ENCODE measurements around the gene GPR52. TPM values are rescaled to one million over a fixed set of nuclear protein-coding genes. Genes with fewer than 3 reads are reported as not detected.

Gene GPR52
- total and polyA plus RNA-seq, 2 donors (not counting 3 experiments of a cell fraction or from before 2014, with no cell fraction given) = 0.33 to 2.2 TPM

DNA sequence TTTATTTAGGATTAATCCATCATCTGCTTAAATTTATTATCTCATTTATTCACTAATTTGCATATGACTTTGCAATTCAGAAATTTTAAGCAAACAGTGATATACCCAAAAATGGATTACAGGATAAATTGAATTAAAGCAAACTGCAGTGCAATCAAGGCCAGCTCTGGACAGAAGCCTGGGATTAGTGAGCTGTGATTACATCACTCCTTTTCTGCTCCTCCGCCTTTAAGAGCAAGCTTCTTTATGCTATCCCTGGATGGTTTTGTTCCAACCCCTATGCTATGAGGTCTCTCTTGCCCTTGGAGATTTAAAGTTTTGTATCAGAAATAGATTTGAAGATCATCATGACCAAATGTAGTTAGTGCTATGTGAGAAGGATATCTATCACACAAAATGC lies 32.6 kb downstream of the GPR52 start:
- POLR2A ChIA-PET = no interaction called here
- no TSS peak for BruUV-seq (replicated peaks)
- Histone ChIP-seq H3K9ac (replicated peaks; ENCODE audit: extremely low read depth, insufficient read depth, low read length) (no peak overlapping the region), H3K4me3 (replicated peaks in 1 of 3; ENCODE audit: insufficient read depth in 1 of 3, low read depth in 1 of 3, low read length in 3 of 3) (no peak overlapping the region), H3K36me3 (ENCODE audit: control insufficient read depth in 2 of 2, extremely low read depth in 1 of 2, insufficient read depth in 2 of 2, low read length in 2 of 2) (no peaks in the 10 kb centered on the region), H3K27ac (ENCODE audit: insufficient read depth, low read depth, low read length) (no peak overlapping the region), H2AFZ (ENCODE audit: low read depth, low read length) (no peak overlapping the region), H3K9me1 (replicated peaks; ENCODE audit: control insufficient read depth, extremely low read depth, insufficient read depth, low read length) (no peaks in the 10 kb centered on the region), H3K4me1 (ENCODE audit: control insufficient read depth, extremely low read depth, insufficient read depth, low read length) (no peaks in the 10 kb centered on the region), H3K79me2 (ENCODE audit: control insufficient read depth, insufficient read depth, low read length) (no peaks in the 10 kb centered on the region), H3K4me2 (ENCODE audit: insufficient read depth, low read length) (no peak overlapping the region), H4K20me1 (replicated peaks; ENCODE audit: control insufficient read depth, extremely low read depth, insufficient read depth, low read length) (no peaks in the 10 kb centered on the region), H3K27me3 (ENCODE audit: control insufficient read depth in 2 of 2, insufficient read depth in 2 of 2, low read length in 2 of 2) (no peaks in the 10 kb centered on the region), H3K9me3 (replicated peaks; ENCODE audit: control insufficient read depth, insufficient read depth, low read length) (no peaks in the 10 kb centered on the region)
- dilution Hi-C loops (cut with MboI; ENCODE audit: extremely low pct_ligation_motif_present, low sequenced_read_pairs) (no loop called here), intact Hi-C loops (cut with micrococcal nuclease) (no loop called here)
- TF ChIP-seq CTCF (IDR thresholded peaks at IDR 0.05; ENCODE audit: extremely low read depth in 1 of 2, insufficient read depth in 1 of 2, low read depth in 1 of 2, low read length in 2 of 2) (no peak), POLR2AphosphoS5 (IDR thresholded peaks at IDR 0.05; ENCODE audit: insufficient read depth, low read depth, low read length) (no peak), MAX (IDR thresholded peaks at IDR 0.05; ENCODE audit: insufficient read depth, insufficient read length) (no peak), EZH2 (IDR thresholded peaks at IDR 0.05; ENCODE audit: borderline replicate concordance, low read depth, low read length, severe bottlenecking) (no peak), MYC (IDR thresholded peaks at IDR 0.05; ENCODE audit: low read depth, low read length) (no peak), POLR2A (IDR thresholded peaks at IDR 0.05; ENCODE audit: low read depth, low read length) (no peak)
- CTCF ChIA-PET = interaction anchor here (1.1 kb wide), 1 partner anchor 13 kb away, joined by 3 read pairs; no protein-coding TSS in a partner anchor
- DNase-seq (ENCODE audit: low read depth, low spot score) (no peak), FAIRE-seq (no peak)

GRCh38 chr1:174491606-174492005 lies 43.8 kb downstream of the GPR52 start:
- no peak overlapping the region for H3K27ac ChIP-seq (ENCODE audit: insufficient read depth, low read depth, low read length)
- dilution Hi-C loops (cut with MboI; ENCODE audit: extremely low pct_ligation_motif_present, low sequenced_read_pairs) = no loop called here
- ChIA-PET CTCF (no interaction called here), POLR2A (no interaction called here)
- no peak for FAIRE-seq
- no peaks in the 10 kb centered on the region for H4K20me1 ChIP-seq (replicated peaks; ENCODE audit: control insufficient read depth, extremely low read depth, insufficient read depth, low read length)
- H3K27me3 ChIP-seq (ENCODE audit: control insufficient read depth in 2 of 2, insufficient read depth in 2 of 2, low read length in 2 of 2) = no peaks in the 10 kb centered on the region
- H3K4me2 ChIP-seq (ENCODE audit: insufficient read depth, low read length) = no peak overlapping the region
- H3K4me1 ChIP-seq (ENCODE audit: control insufficient read depth, extremely low read depth, insufficient read depth, low read length) = no peaks in the 10 kb centered on the region
- H3K36me3 ChIP-seq (ENCODE audit: control insufficient read depth in 2 of 2, extremely low read depth in 1 of 2, insufficient read depth in 2 of 2, low read length in 2 of 2) = no peaks in the 10 kb centered on the region
- H3K79me2 ChIP-seq (ENCODE audit: control insufficient read depth, insufficient read depth, low read length) = no peaks in the 10 kb centered on the region
- DNase-seq (ENCODE audit: low read depth, low spot score) = no peak
- BruUV-seq (replicated peaks) = no TSS peak
- no peak overlapping the region for H2AFZ ChIP-seq (ENCODE audit: low read depth, low read length)
- no peak overlapping the region for H3K4me3 ChIP-seq (replicated peaks in 1 of 3; ENCODE audit: insufficient read depth in 1 of 3, low read depth in 1 of 3, low read length in 3 of 3)
- no peaks in the 10 kb centered on the region for H3K9me1 ChIP-seq (replicated peaks; ENCODE audit: control insufficient read depth, extremely low read depth, insufficient read depth, low read length)
- intact Hi-C loops (cut with micrococcal nuclease) = no loop called here
- TF ChIP-seq POLR2AphosphoS5 (IDR thresholded peaks at IDR 0.05; ENCODE audit: insufficient read depth, low read depth, low read length) = no peak
- TF ChIP-seq CTCF (IDR thresholded peaks at IDR 0.05; ENCODE audit: extremely low read depth in 1 of 2, insufficient read depth in 1 of 2, low read depth in 1 of 2, low read length in 2 of 2) = no peak
- no peak for TF ChIP-seq POLR2A (IDR thresholded peaks at IDR 0.05; ENCODE audit: low read depth, low read length)
- TF ChIP-seq MYC (IDR thresholded peaks at IDR 0.05; ENCODE audit: low read depth, low read length) = no peak
- TF ChIP-seq EZH2 (IDR thresholded peaks at IDR 0.05; ENCODE audit: borderline replicate concordance, low read depth, low read length, severe bottlenecking) = no peak
- TF ChIP-seq FOS (IDR thresholded peaks at IDR 0.05; ENCODE audit: borderline replicate concordance, insufficient read depth, low read length) = no peak
- no peak for TF ChIP-seq GATA2 (IDR thresholded peaks at IDR 0.05; ENCODE audit: insufficient read depth, insufficient read length, low read depth, low read length)
- no peak for TF ChIP-seq JUN (IDR thresholded peaks at IDR 0.05; ENCODE audit: borderline replicate concordance, insufficient read depth, insufficient read length, low read depth)
- TF ChIP-seq MAX (IDR thresholded peaks at IDR 0.05; ENCODE audit: insufficient read depth, insufficient read length) = no peak
- H3K9me3 ChIP-seq (replicated peaks; ENCODE audit: control insufficient read depth, insufficient read depth, low read length) = no peaks in the 10 kb centered on the region
- no peak overlapping the region for H3K9ac ChIP-seq (replicated peaks; ENCODE audit: extremely low read depth, insufficient read depth, low read length)

All from endothelial cell of umbilical vein (primary cell).